Activated CD8-positive, alpha-beta memory T cell treated with anti-CD3 and anti-CD28 coated beads, Interleukin-2, amount 50 U/mL, for 24 hours (primary cell): ENCODE data around the gene GAGE12G.
"Not testable (repeated sequence)": the region's sequence is repeated elsewhere in the genome, so short reads cannot be mapped to it uniquely, and the experiment has no call there.

Source experiments
- DNase-seq: peaks from one replicate; pipeline ENCODE4 v3.0.0-alpha.2; 2020; ENCODE audit errors: extremely low read depth

The GAGE12G gene, protein sequence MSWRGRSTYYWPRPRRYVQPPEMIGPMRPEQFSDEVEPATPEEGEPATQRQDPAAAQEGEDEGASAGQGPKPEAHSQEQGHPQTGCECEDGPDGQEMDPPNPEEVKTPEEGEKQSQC

DNA sequence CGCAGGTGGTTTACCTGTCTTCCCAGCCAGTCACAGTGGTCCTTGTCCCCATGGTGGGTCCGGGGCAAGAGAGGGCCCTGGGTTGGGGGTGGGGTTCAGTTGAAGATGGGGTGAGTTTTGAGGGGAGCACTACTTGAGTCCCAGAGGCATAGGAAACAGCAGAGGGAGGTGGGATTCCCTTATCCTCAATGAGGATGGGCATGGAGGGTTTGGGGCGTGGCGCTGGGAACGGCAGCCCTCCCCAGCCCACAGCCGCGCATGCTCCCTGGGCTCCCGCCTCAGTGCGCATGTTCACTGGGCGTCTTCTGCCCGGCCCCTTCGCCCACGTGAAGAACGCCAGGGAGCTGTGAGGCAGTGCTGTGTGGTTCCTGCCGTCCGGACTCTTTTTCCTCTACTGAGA lies at the start of gene GAGE12G:
Gene GAGE12G (plus strand): TSS at position 301 of the 400 bp plus-strand sequence. CDS start 1,155 bp downstream, outside the sequence.
- DNase-seq, result not testable (repeated sequence)

- not testable (repeated sequence) for DNase-seq
These were observed 38.3 kb upstream of the GAGE12G start, which contains the start of gene GAGE12C for GRCh38 chrX:49531877-49532276. GAGE12C (plus strand) TSS chrX:49532177; CDS start chrX:49533332, 1,155 bp downstream.

- DNase-seq, result not testable (repeated sequence)
These were observed 28.8 kb upstream of the GAGE12G start, which contains the start of gene GAGE12D for GRCh38 chrX:49541433-49541832. GAGE12D (plus strand) TSS chrX:49541733; CDS start chrX:49542888, 1,155 bp downstream.

DNA sequence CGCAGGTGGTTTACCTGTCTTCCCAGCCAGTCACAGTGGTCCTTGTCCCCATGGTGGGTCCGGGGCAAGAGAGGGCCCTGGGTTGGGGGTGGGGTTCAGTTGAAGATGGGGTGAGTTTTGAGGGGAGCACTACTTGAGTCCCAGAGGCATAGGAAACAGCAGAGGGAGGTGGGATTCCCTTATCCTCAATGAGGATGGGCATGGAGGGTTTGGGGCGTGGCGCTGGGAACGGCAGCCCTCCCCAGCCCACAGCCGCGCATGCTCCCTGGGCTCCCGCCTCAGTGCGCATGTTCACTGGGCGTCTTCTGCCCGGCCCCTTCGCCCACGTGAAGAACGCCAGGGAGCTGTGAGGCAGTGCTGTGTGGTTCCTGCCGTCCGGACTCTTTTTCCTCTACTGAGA lies 19.2 kb upstream of the GAGE12G start, which contains the start of gene GAGE12E:
Gene GAGE12E (plus strand): TSS at position 301 of the 400 bp plus-strand sequence. CDS start 1,155 bp downstream, outside the sequence.
- not testable (repeated sequence) for DNase-seq

DNA sequence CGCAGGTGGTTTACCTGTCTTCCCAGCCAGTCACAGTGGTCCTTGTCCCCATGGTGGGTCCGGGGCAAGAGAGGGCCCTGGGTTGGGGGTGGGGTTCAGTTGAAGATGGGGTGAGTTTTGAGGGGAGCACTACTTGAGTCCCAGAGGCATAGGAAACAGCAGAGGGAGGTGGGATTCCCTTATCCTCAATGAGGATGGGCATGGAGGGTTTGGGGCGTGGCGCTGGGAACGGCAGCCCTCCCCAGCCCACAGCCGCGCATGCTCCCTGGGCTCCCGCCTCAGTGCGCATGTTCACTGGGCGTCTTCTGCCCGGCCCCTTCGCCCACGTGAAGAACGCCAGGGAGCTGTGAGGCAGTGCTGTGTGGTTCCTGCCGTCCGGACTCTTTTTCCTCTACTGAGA lies 9.7 kb upstream of the GAGE12G start, which contains the start of gene GAGE12F:
Gene GAGE12F (plus strand): TSS at position 301 of the 400 bp plus-strand sequence. CDS start 1,155 bp downstream, outside the sequence.
- not testable (repeated sequence) for DNase-seq

- DNase-seq, result not testable (repeated sequence)
These were observed 1.5 kb upstream of the GAGE12G start for GRCh38 chrX:49568728-49569127.

DNA sequence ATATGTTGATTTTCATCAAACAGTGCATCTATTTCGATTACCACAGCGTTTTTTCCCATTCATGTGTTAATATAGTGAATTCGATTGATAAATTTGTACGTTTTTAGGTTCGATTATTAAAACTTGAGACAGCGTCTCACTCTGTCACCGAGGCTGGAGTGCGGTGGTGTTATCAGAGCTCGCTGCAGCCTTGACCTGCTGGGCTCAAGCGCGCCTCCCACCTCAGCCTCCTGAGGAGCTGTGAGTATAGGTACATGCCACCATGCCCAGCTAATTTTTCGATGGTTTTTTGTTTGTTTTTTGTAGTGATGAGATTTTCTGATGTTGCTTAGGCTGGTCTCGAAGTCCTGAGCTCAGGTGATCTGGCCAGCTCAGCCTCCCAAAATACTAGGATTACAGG lies 1.0 kb upstream of the GAGE12G start:
- not testable (repeated sequence) for DNase-seq

GRCh38 chrX:49579649-49580048 lies 9.4 kb downstream of the GAGE12G start, which contains the start of gene GAGE12H:
GAGE12H (plus strand) TSS chrX:49579949; CDS start chrX:49581104, 1,155 bp downstream.
- not testable (repeated sequence) for DNase-seq

DNA sequence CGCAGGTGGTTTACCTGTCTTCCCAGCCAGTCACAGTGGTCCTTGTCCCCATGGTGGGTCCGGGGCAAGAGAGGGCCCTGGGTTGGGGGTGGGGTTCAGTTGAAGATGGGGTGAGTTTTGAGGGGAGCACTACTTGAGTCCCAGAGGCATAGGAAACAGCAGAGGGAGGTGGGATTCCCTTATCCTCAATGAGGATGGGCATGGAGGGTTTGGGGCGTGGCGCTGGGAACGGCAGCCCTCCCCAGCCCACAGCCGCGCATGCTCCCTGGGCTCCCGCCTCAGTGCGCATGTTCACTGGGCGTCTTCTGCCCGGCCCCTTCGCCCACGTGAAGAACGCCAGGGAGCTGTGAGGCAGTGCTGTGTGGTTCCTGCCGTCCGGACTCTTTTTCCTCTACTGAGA lies 19.0 kb downstream of the GAGE12G start, which contains the start of gene GAGE2A:
Gene GAGE2A (plus strand): TSS at position 301 of the 400 bp plus-strand sequence. CDS start 1,155 bp downstream, outside the sequence.
- not testable (repeated sequence) for DNase-seq

GRCh38 chrX:49589769-49590478 lies 19.7 kb downstream of the GAGE12G start:
- DNase-seq, result not testable (repeated sequence)

GRCh38 chrX:49590488-49590887 lies 20.3 kb downstream of the GAGE12G start:
- not testable (repeated sequence) for DNase-seq

GRCh38 chrX:49598720-49599119 lies 28.5 kb downstream of the GAGE12G start, which contains the start of gene GAGE1:
GAGE1 (plus strand) TSS chrX:49599020; CDS start chrX:49600175, 1,155 bp downstream.
- DNase-seq, result not testable (repeated sequence)

GRCh38 chrX:49610718-49611310 lies 40.6 kb downstream of the GAGE12G start:
- DNase-seq, result no peak

GRCh38 chrX:49618574-49618973 lies 48.4 kb downstream of the GAGE12G start:
- DNase-seq, result no peak
